Activated T-cell treated with anti-CD3 and anti-CD28 coated beads, Interleukin-2, amount 50 U/mL, for 24 hours (primary cell): ENCODE measurements around the gene RPRD1B.
"Not testable (repeated sequence)": the region's sequence is repeated elsewhere in the genome, so short reads cannot be mapped to it uniquely, and the experiment has no call there.

Experiments used
- DNase-seq: peaks from one replicate; pipeline ENCODE4 v3.0.0-alpha.2; 2020
- H3K27ac Mint-ChIP-seq: 2 replicates; pipeline ENCODE4 v1.8.0; 2020; ENCODE audit warnings: mild to moderate bottlenecking, mixed read lengths
- H3K27me3 Mint-ChIP-seq: 2 replicates; pipeline ENCODE4 v1.8.0; 2020; ENCODE audit warnings: mixed read lengths
- H3K36me3 Mint-ChIP-seq: 2 replicates; pipeline ENCODE4 v1.8.0; 2020; ENCODE audit warnings: low read depth, mixed read lengths
- H3K4me1 Mint-ChIP-seq: 2 replicates; pipeline ENCODE4 v1.8.0; 2020; ENCODE audit warnings: low read depth, mixed read lengths
- H3K4me3 Mint-ChIP-seq: 2 replicates; pipeline ENCODE4 v1.8.0; 2020; ENCODE audit warnings: mild to moderate bottlenecking, moderate library complexity, mixed read lengths
- H3K9me3 Mint-ChIP-seq: 2 replicates; pipeline ENCODE4 v1.8.0; 2020; ENCODE audit warnings: mixed read lengths

RPRD1B gene

GRCh38 chr20:38085026-38085425 is 51.5 kb downstream of the RPRD1B start:
- no peak overlapping the region for H3K27ac Mint-ChIP-seq

GRCh38 chr20:38089500-38089899 is 56.0 kb downstream of the RPRD1B start:
- no peaks in the 10 kb centered on the region for H3K27me3 Mint-ChIP-seq
- no peak for DNase-seq
- peaks cover 89% of the 10 kb centered on the region for H3K36me3 Mint-ChIP-seq
- no peaks in the 10 kb centered on the region for H3K9me3 Mint-ChIP-seq
- H3K27ac Mint-ChIP-seq, result no peak overlapping the region
- H3K4me3 Mint-ChIP-seq, result no peak overlapping the region
- H3K4me1 Mint-ChIP-seq, result peaks cover 27% of the 10 kb centered on the region

More at GRCh38 chr20:38085026-38085425, 51.5 kb downstream of the RPRD1B start:
- no peak overlapping the region for H3K4me3 Mint-ChIP-seq
- no peaks in the 10 kb centered on the region for H3K9me3 Mint-ChIP-seq
- H3K4me1 Mint-ChIP-seq, result peaks cover 11% of the 10 kb centered on the region
- H3K27me3 Mint-ChIP-seq, result no peaks in the 10 kb centered on the region
- no peak for DNase-seq
- peaks cover 95% of the 10 kb centered on the region for H3K36me3 Mint-ChIP-seq

GRCh38 chr20:38090061-38090460 is 56.5 kb downstream of the RPRD1B start:
- no peak for DNase-seq
- H3K4me3 Mint-ChIP-seq, result no peak overlapping the region
- H3K4me1 Mint-ChIP-seq, result peaks cover 33% of the 10 kb centered on the region
- no peak overlapping the region for H3K27ac Mint-ChIP-seq
- no peaks in the 10 kb centered on the region for H3K27me3 Mint-ChIP-seq
- H3K9me3 Mint-ChIP-seq, result no peaks in the 10 kb centered on the region
- H3K36me3 Mint-ChIP-seq, result peaks cover 86% of the 10 kb centered on the region

GRCh38 chr20:38091441-38092216 is 58.1 kb downstream of the RPRD1B start:
- Mint-ChIP-seq H3K27ac (peak overlapping the region; percentile 76), H3K4me1 (peaks cover 36% of the 10 kb centered on the region), H3K9me3 (no peaks in the 10 kb centered on the region), H3K36me3 (peaks cover 76% of the 10 kb centered on the region), H3K27me3 (no peaks in the 10 kb centered on the region), H3K4me3 (no peak overlapping the region)
- DNase-seq, result no peak

- peak overlapping the region; percentile 76 for H3K27ac Mint-ChIP-seq
- H3K27me3 Mint-ChIP-seq, result no peaks in the 10 kb centered on the region
- H3K36me3 Mint-ChIP-seq, result peaks cover 69% of the 10 kb centered on the region
- no peak for DNase-seq
- H3K9me3 Mint-ChIP-seq, result no peaks in the 10 kb centered on the region
- no peak overlapping the region for H3K4me3 Mint-ChIP-seq
- peaks cover 36% of the 10 kb centered on the region for H3K4me1 Mint-ChIP-seq
Measured at GRCh38 chr20:38092260-38092857, 58.8 kb downstream of the RPRD1B start.

- H3K36me3 Mint-ChIP-seq, result peaks cover 64% of the 10 kb centered on the region
- H3K27me3 Mint-ChIP-seq, result no peaks in the 10 kb centered on the region
- no peak for DNase-seq
- H3K27ac Mint-ChIP-seq, result no peak overlapping the region
- no peak overlapping the region for H3K4me3 Mint-ChIP-seq
- H3K4me1 Mint-ChIP-seq, result peaks cover 36% of the 10 kb centered on the region
- no peaks in the 10 kb centered on the region for H3K9me3 Mint-ChIP-seq
Measured at GRCh38 chr20:38092915-38093314, 59.4 kb downstream of the RPRD1B start.

- Mint-ChIP-seq H3K27ac (no peak overlapping the region), H3K4me3 (no peak overlapping the region), H3K27me3 (no peaks in the 10 kb centered on the region), H3K9me3 (no peaks in the 10 kb centered on the region), H3K36me3 (peaks cover 56% of the 10 kb centered on the region), H3K4me1 (peaks cover 36% of the 10 kb centered on the region)
- no peak for DNase-seq
Measured at GRCh38 chr20:38093641-38094077, 60.1 kb downstream of the RPRD1B start.

- peak overlapping the region; percentile 37 for H3K27ac Mint-ChIP-seq
- no peaks in the 10 kb centered on the region for H3K9me3 Mint-ChIP-seq
- no peak overlapping the region for H3K4me3 Mint-ChIP-seq
- H3K36me3 Mint-ChIP-seq, result peaks cover 48% of the 10 kb centered on the region
- DNase-seq, result no peak
- H3K4me1 Mint-ChIP-seq, result peaks cover 36% of the 10 kb centered on the region
- H3K27me3 Mint-ChIP-seq, result no peaks in the 10 kb centered on the region
Measured at GRCh38 chr20:38094373-38094891, 60.9 kb downstream of the RPRD1B start.

- H3K36me3 Mint-ChIP-seq, result peaks cover 41% of the 10 kb centered on the region
- no peaks in the 10 kb centered on the region for H3K27me3 Mint-ChIP-seq
- H3K27ac Mint-ChIP-seq, result peak overlapping the region; percentile 37
- no peak overlapping the region for H3K4me3 Mint-ChIP-seq
- H3K9me3 Mint-ChIP-seq, result peaks cover 4% of the 10 kb centered on the region
- no peak for DNase-seq
- peaks cover 36% of the 10 kb centered on the region for H3K4me1 Mint-ChIP-seq
Measured at GRCh38 chr20:38095017-38095686, 61.6 kb downstream of the RPRD1B start.

- H3K4me3 Mint-ChIP-seq, result no peak overlapping the region
- no peak overlapping the region for H3K27ac Mint-ChIP-seq
- no peak for DNase-seq
- H3K27me3 Mint-ChIP-seq, result no peaks in the 10 kb centered on the region
- peaks cover 7% of the 10 kb centered on the region for H3K36me3 Mint-ChIP-seq
- H3K9me3 Mint-ChIP-seq, result peaks cover 7% of the 10 kb centered on the region
- H3K4me1 Mint-ChIP-seq, result peaks cover 14% of the 10 kb centered on the region
Measured at GRCh38 chr20:38098952-38099351, 65.4 kb downstream of the RPRD1B start.

GRCh38 chr20:38102206-38102605 is 68.7 kb downstream of the RPRD1B start:
- not testable (repeated sequence) for H3K9me3 Mint-ChIP-seq, H3K4me3 Mint-ChIP-seq, H3K4me1 Mint-ChIP-seq, H3K36me3 Mint-ChIP-seq, DNase-seq, H3K27ac Mint-ChIP-seq, H3K27me3 Mint-ChIP-seq

- H3K4me1 Mint-ChIP-seq, result no peaks in the 10 kb centered on the region
- H3K27ac Mint-ChIP-seq, result no peak overlapping the region
- no peak overlapping the region for H3K4me3 Mint-ChIP-seq
- H3K36me3 Mint-ChIP-seq, result no peaks in the 10 kb centered on the region
- no peak for DNase-seq
- H3K9me3 Mint-ChIP-seq, result peaks cover 7% of the 10 kb centered on the region
- H3K27me3 Mint-ChIP-seq, result no peaks in the 10 kb centered on the region
Measured at GRCh38 chr20:38104285-38104684, 70.7 kb downstream of the RPRD1B start.

GRCh38 chr20:38106461-38106860 is 72.9 kb downstream of the RPRD1B start:
- no peaks in the 10 kb centered on the region for H3K9me3 Mint-ChIP-seq
- H3K27ac Mint-ChIP-seq, result no peak overlapping the region
- H3K4me1 Mint-ChIP-seq, result no peaks in the 10 kb centered on the region
- no peak for DNase-seq
- no peak overlapping the region for H3K4me3 Mint-ChIP-seq
- H3K36me3 Mint-ChIP-seq, result no peaks in the 10 kb centered on the region
- no peaks in the 10 kb centered on the region for H3K27me3 Mint-ChIP-seq

- not testable (repeated sequence) for H3K9me3 Mint-ChIP-seq, H3K36me3 Mint-ChIP-seq, H3K27me3 Mint-ChIP-seq, H3K27ac Mint-ChIP-seq, H3K4me3 Mint-ChIP-seq, H3K4me1 Mint-ChIP-seq, DNase-seq
Measured at GRCh38 chr20:38107386-38107785, 73.8 kb downstream of the RPRD1B start.

GRCh38 chr20:38107916-38108315 is 74.4 kb downstream of the RPRD1B start:
- DNase-seq, H3K4me3 Mint-ChIP-seq, H3K36me3 Mint-ChIP-seq, H3K27ac Mint-ChIP-seq, H3K27me3 Mint-ChIP-seq, H3K4me1 Mint-ChIP-seq, H3K9me3 Mint-ChIP-seq: not testable (repeated sequence)
